ENCODE results near the gene GRAMD1A. TPM values are rescaled to one million over a fixed set of nuclear protein-coding genes. Genes with fewer than 3 reads are reported as not detected.
"Not testable (repeated sequence)": the region's sequence is repeated elsewhere in the genome, so short reads cannot be mapped to it uniquely, and the experiment has no call there.

The GRAMD1A gene
- polyA plus RNA-seq, 1 of the 3 experiments (the other 2 are of a cell fraction), result 81.9 TPM

GRCh38 chr19:35007427-35007826 lies 7.3 kb downstream of the GRAMD1A start:
- H2AFZ ChIP-seq (ENCODE audit: low read depth); H3K9me2 ChIP-seq; H3K27me3 ChIP-seq (ENCODE audit: insufficient read depth); H3K4me1 ChIP-seq (ENCODE audit: control insufficient read depth in 1 of 2, insufficient read depth in 2 of 2, low read depth in 1 of 2, low read length in 1 of 2); DNase-seq; H3F3A ChIP-seq (replicated peaks; ENCODE audit: insufficient read depth); H3K27ac ChIP-seq (ENCODE audit: low read depth in 2 of 2, low read length in 1 of 2); H3K9ac ChIP-seq; H3K4me3 ChIP-seq (ENCODE audit: low read depth in 2 of 2, low read length in 1 of 2); H3K9me3 ChIP-seq; H3K4me2 ChIP-seq: not testable (repeated sequence)
- 91% methylated on average over 8 of the region's 8 CpGs for WGBS (ENCODE audit: low lambda C conversion rate)
- H3K36me3 ChIP-seq (replicated peaks in 1 of 2; ENCODE audit: control insufficient read depth in 1 of 2, insufficient read depth in 2 of 2, low read length in 1 of 2), result peaks cover 9 to 35% of the 10 kb centered on the region in 2 experiments
- ChIA-PET POLR2A (interaction anchor here (2.8 kb wide), 1 partner anchor 7 kb away, joined by 8 read pairs; the partner anchor contains the start of gene GRAMD1A), CTCF (interaction anchor here (0.8 to 6.6 kb wide), 3 partner anchors 11 to 34 kb away, joined by 3 to 38 read pairs (median 3); no protein-coding TSS in a partner anchor)
- H3K79me2 ChIP-seq (ENCODE audit: insufficient read depth), result peaks cover 54% of the 10 kb centered on the region
- H4K20me1 ChIP-seq (ENCODE audit: insufficient read depth), result peaks cover 44% of the 10 kb centered on the region

GRCh38 chr19:35008891-35009341 lies 8.8 kb downstream of the GRAMD1A start:
- no peak for TF ChIP-seq TAF1 (IDR thresholded peaks at IDR 0.05; ENCODE audit: borderline replicate concordance, low read depth, low read length)
- no peak for TF ChIP-seq TEAD4 (IDR thresholded peaks at IDR 0.05; ENCODE audit: borderline replicate concordance, insufficient read depth)
- TF ChIP-seq ELF1 (IDR thresholded peaks at IDR 0.05), result no peak
- TF ChIP-seq RXRA (IDR thresholded peaks at IDR 0.05; ENCODE audit: borderline replicate concordance, low read depth), result no peak
- TF ChIP-seq EP300 (IDR thresholded peaks at IDR 0.05; ENCODE audit: borderline replicate concordance in 1 of 2, low read depth in 1 of 2, low read length in 1 of 2), result no peak
- no peak for TF ChIP-seq FOXJ3 (CRISPR knock-in tag; IDR thresholded peaks at IDR 0.05)
- TF ChIP-seq IRF3 (IDR thresholded peaks at IDR 0.05; ENCODE audit: low read depth, low read length), result no peak
- TF ChIP-seq FOXM1 (IDR thresholded peaks at IDR 0.05; ENCODE audit: low read depth), result no peak
- no peak for TF ChIP-seq MXI1 (IDR thresholded peaks at IDR 0.05; ENCODE audit: low read depth, low read length)
- no peak for TF ChIP-seq RFX5 (IDR thresholded peaks at IDR 0.05; ENCODE audit: low read length)
- no peak for TF ChIP-seq YY1 (IDR thresholded peaks at IDR 0.05; ENCODE audit: low read depth)
- TF ChIP-seq JUND (IDR thresholded peaks at IDR 0.05), result no peak
- no peak for TF ChIP-seq RAD21 (IDR thresholded peaks at IDR 0.05; ENCODE audit: low read length)
- no peak for TF ChIP-seq SIN3A (IDR thresholded peaks at IDR 0.05; ENCODE audit: borderline replicate concordance, low read depth, low read length)
- no peak for TF ChIP-seq RCOR1 (IDR thresholded peaks at IDR 0.05; ENCODE audit: low read length)
- TF ChIP-seq NRF1 (IDR thresholded peaks at IDR 0.05; ENCODE audit: low read depth, low read length), result no peak
- TF ChIP-seq USF1 (IDR thresholded peaks at IDR 0.05; ENCODE audit: borderline replicate concordance, low read depth), result no peak
- no peak for TF ChIP-seq GABPA (IDR thresholded peaks at IDR 0.05; ENCODE audit: low read depth)
- no peak for TF ChIP-seq CTCF (IDR thresholded peaks at IDR 0.05)
- ChIA-PET POLR2A (interaction anchor here (2.8 kb wide), 1 partner anchor 8 kb away, joined by 8 read pairs; the partner anchor contains the start of gene GRAMD1A), CTCF (interaction anchor here (1.2 to 6.6 kb wide), 2 partner anchors 35 to 36 kb away, joined by 3 to 38 read pairs; no protein-coding TSS in a partner anchor)
- no peak overlapping the region for H3K4me2 ChIP-seq
- DNase-seq, result no peak
- no peak overlapping the region for H3K27ac ChIP-seq (ENCODE audit: low read depth in 2 of 2, low read length in 1 of 2)
- H3K4me1 ChIP-seq (ENCODE audit: control insufficient read depth in 1 of 2, insufficient read depth in 2 of 2, low read depth in 1 of 2, low read length in 1 of 2), result peaks cover 0 to 5% of the 10 kb centered on the region in 2 experiments; a peak in 1 of 4 replicates
- no peaks in the 10 kb centered on the region for H3K27me3 ChIP-seq (ENCODE audit: insufficient read depth)
- WGBS (ENCODE audit: low lambda C conversion rate), result 97% methylated on average over 12 of the region's 12 CpGs
- H2AFZ ChIP-seq (ENCODE audit: low read depth), result no peak overlapping the region
- H3K4me3 ChIP-seq (ENCODE audit: low read depth in 2 of 2, low read length in 1 of 2), result no peak overlapping the region
- H3K9me2 ChIP-seq, result no peaks in the 10 kb centered on the region
- no peak overlapping the region for H3K9ac ChIP-seq
- peaks cover 35% of the 10 kb centered on the region for H4K20me1 ChIP-seq (ENCODE audit: insufficient read depth)
- no peaks in the 10 kb centered on the region for H3F3A ChIP-seq (replicated peaks; ENCODE audit: insufficient read depth)
- peaks cover 13 to 42% of the 10 kb centered on the region in 2 experiments for H3K36me3 ChIP-seq (replicated peaks in 1 of 2; ENCODE audit: control insufficient read depth in 1 of 2, insufficient read depth in 2 of 2, low read length in 1 of 2)
- H3K9me3 ChIP-seq, result no peaks in the 10 kb centered on the region
- peaks cover 39% of the 10 kb centered on the region for H3K79me2 ChIP-seq (ENCODE audit: insufficient read depth)

Data from SK-N-SH (cell line).